SK-N-SH (cell line): ENCODE data around the gene THOP1. TPM values are rescaled to one million over a fixed set of nuclear protein-coding genes. Genes with fewer than 3 reads are reported as not detected.

Experiments used
- CTCF ChIA-PET: fragments of 300-600, 350-600 bp; formaldehyde crosslinking; extraction: SDS; loops from one replicate; lab custom pipeline; 2021; lab: Yijun Ruan, JAX
- POLR2A ChIA-PET: fragments of 350-600 bp; sonication (Branson Sonifier 250); formaldehyde crosslinking; extraction: SDS; loops from one replicate; lab custom pipeline; 2020; ENCODE audit warnings: antibody characterized with exemption, inconsistent platforms; lab: Yijun Ruan, JAX
- DNase-seq: peaks from one replicate; pipeline ENCODE4 v3.0.0; 2012
- H2AFZ ChIP-seq: fragments of 200-600 bp; sonication (generic); 2 replicates; pipeline ENCODE4 v1.8.1; 2016; ENCODE audit warnings: antibody characterized with exemption, mild to moderate bottlenecking, low read depth
- H3F3A ChIP-seq: fragments of 200-600 bp; sonication (generic); replicated peaks from 2 replicates; pipeline ENCODE3; 2016; ENCODE audit warnings: antibody characterized with exemption, mild to moderate bottlenecking; ENCODE audit not compliant: insufficient read depth
- H3K27ac ChIP-seq, 2 experiments: fragments of 200-500 bp in 1 of 2; fragments of 200-600 bp in 1 of 2; sonication (Bioruptor generic) in 1 of 2; sonication (generic), shearing (Covaris generic) in 1 of 2; 2 replicates each; pipeline versions ENCODE4 v1.5.1 to v1.6.1; 2014 to 2016; ENCODE audit warnings: low read depth in 2 of 2, inconsistent platforms in 1 of 2, low read length in 1 of 2, mild to moderate bottlenecking in 1 of 2, mixed read lengths in 1 of 2
- H3K27me3 ChIP-seq: fragments of 200-600 bp; sonication (generic), shearing (Covaris generic); 2 replicates; pipeline ENCODE4 v1.6.1; 2016; ENCODE audit warnings: mixed run types; ENCODE audit not compliant: insufficient read depth
- H3K36me3 ChIP-seq, 2 experiments: fragments of 200-500 bp in 1 of 2; fragments of 200-600 bp in 1 of 2; sonication (Bioruptor generic) in 1 of 2; sonication (generic) in 1 of 2; replicated peaks in 1 of 2; 2 replicates each; pipeline versions ENCODE3 to v1.5.1; 2014 to 2016; ENCODE audit warnings: low read length in 1 of 2, mild to moderate bottlenecking in 1 of 2; ENCODE audit not compliant: insufficient read depth in 2 of 2, control insufficient read depth in 1 of 2
- H3K4me1 ChIP-seq, 2 experiments: fragments of 200-500 bp in 1 of 2; fragments of 200-600 bp in 1 of 2; sonication (Bioruptor generic) in 1 of 2; sonication (generic), shearing (Covaris generic) in 1 of 2; 2 replicates each; pipeline versions ENCODE4 v1.5.1 to v1.6.1; 2014 to 2016; ENCODE audit warnings: low read depth in 1 of 2, low read length in 1 of 2, mixed run types in 1 of 2; ENCODE audit not compliant: insufficient read depth in 2 of 2, control insufficient read depth in 1 of 2
- H3K4me2 ChIP-seq: fragments of 200-600 bp; sonication (generic), shearing (Covaris generic); 2 replicates; pipeline ENCODE4 v1.6.1; 2017; ENCODE audit warnings: mixed run types
- H3K4me3 ChIP-seq, 2 experiments: fragments of 200-500 bp in 1 of 2; fragments of 200-600 bp in 1 of 2; sonication (Bioruptor generic) in 1 of 2; sonication (generic), shearing (Covaris generic) in 1 of 2; 2 replicates each; pipeline versions ENCODE4 v1.5.1 to v1.8.1; 2014 to 2016; ENCODE audit warnings: low read depth in 2 of 2, inconsistent platforms in 1 of 2, low read length in 1 of 2, mild to moderate bottlenecking in 1 of 2, mixed read lengths in 1 of 2, moderate library complexity in 1 of 2
- H3K79me2 ChIP-seq: fragments of 200-600 bp; sonication (generic); 2 replicates; pipeline ENCODE4 v1.8.1; 2017; ENCODE audit warnings: mild to moderate bottlenecking; ENCODE audit not compliant: insufficient read depth
- H3K9ac ChIP-seq: fragments of 200-600 bp; sonication (generic); 2 replicates; pipeline ENCODE4 v1.6.1; 2017; ENCODE audit warnings: mixed run types
- H3K9me2 ChIP-seq: fragments of 200-600 bp; sonication (generic); 2 replicates; pipeline ENCODE4 v1.6.1; 2017; ENCODE audit warnings: mixed run types
- H3K9me3 ChIP-seq: fragments of 200-600 bp; sonication (generic); 2 replicates; pipeline ENCODE4 v1.6.1; 2017; ENCODE audit warnings: mixed run types, mild to moderate bottlenecking, moderate library complexity
- H4K20me1 ChIP-seq: fragments of 200-600 bp; sonication (generic); 2 replicates; pipeline ENCODE4 v1.6.1; 2017; ENCODE audit warnings: mild to moderate bottlenecking, mixed run types; ENCODE audit not compliant: insufficient read depth
- CHD2 ChIP-seq: fragments of 150-350 bp; IDR thresholded peaks from 2 replicates; pipeline ENCODE4 v1.6.1; 2018; ENCODE audit warnings: low read length; ENCODE audit not compliant: partially characterized antibody
- EP300 ChIP-seq, 2 experiments: IDR thresholded peaks; 2 replicates each; pipeline versions ENCODE4 v1.4.0 to v1.6.1; 2012; ENCODE audit warnings: borderline replicate concordance in 1 of 2, low read depth in 1 of 2, low read length in 1 of 2
- FOSL2 ChIP-seq: IDR thresholded peaks from 2 replicates; pipeline ENCODE4 v1.4.0; 2012; ENCODE audit warnings: low read depth, mild to moderate bottlenecking, moderate library complexity, borderline replicate concordance
- GABPA ChIP-seq: IDR thresholded peaks from 2 replicates; pipeline ENCODE4 v1.4.0; 2012; ENCODE audit warnings: low read depth, mild to moderate bottlenecking
- GATA2 ChIP-seq: sonication (generic); formaldehyde crosslinking; IDR thresholded peaks from 2 replicates; pipeline ENCODE4 v1.5.0; 2020; ENCODE audit warnings: mild to moderate bottlenecking, missing genetic modification reagents
- JUND ChIP-seq: IDR thresholded peaks from 2 replicates; pipeline ENCODE4 v1.4.0; 2012
- NFIC ChIP-seq: IDR thresholded peaks from 2 replicates; pipeline ENCODE4 v1.4.0; 2012; ENCODE audit warnings: borderline replicate concordance
- NRF1 ChIP-seq: IDR thresholded peaks from 2 replicates; pipeline ENCODE4 v1.6.1; 2012; ENCODE audit warnings: low read depth, mild to moderate bottlenecking, low read length
- RCOR1 ChIP-seq: fragments of 150-350 bp; IDR thresholded peaks from 2 replicates; pipeline ENCODE4 v1.6.1; 2017; ENCODE audit warnings: antibody characterized with exemption, low read length
- RFX5 ChIP-seq: IDR thresholded peaks from 2 replicates; pipeline ENCODE4 v1.6.1; 2012; ENCODE audit warnings: mild to moderate bottlenecking, improper control_type of control experiment, low read length
- RXRA ChIP-seq: IDR thresholded peaks from 2 replicates; pipeline ENCODE4 v1.4.0; 2012; ENCODE audit warnings: low read depth, mild to moderate bottlenecking, borderline replicate concordance
- SIN3A ChIP-seq: IDR thresholded peaks from 2 replicates; pipeline ENCODE4 v1.6.1; 2012; ENCODE audit warnings: low read depth, mild to moderate bottlenecking, low read length, moderate library complexity, borderline replicate concordance
- SMC3 ChIP-seq: IDR thresholded peaks from 2 replicates; pipeline ENCODE4 v1.6.1; 2012; ENCODE audit warnings: low read depth, low read length, improper control_type of control experiment
- TAF1 ChIP-seq: IDR thresholded peaks from 2 replicates; pipeline ENCODE4 v1.6.1; 2012; ENCODE audit warnings: low read depth, mild to moderate bottlenecking, low read length, moderate library complexity, borderline replicate concordance
- TCF12 ChIP-seq: IDR thresholded peaks from 2 replicates; pipeline ENCODE4 v1.4.0; 2012
- YY1 ChIP-seq: IDR thresholded peaks from 2 replicates; pipeline ENCODE4 v1.4.0; 2012; ENCODE audit warnings: low read depth, mild to moderate bottlenecking
- WGBS: methylation state at CpG from one replicate; pipeline ENCODE4 v1.1.6; 2017; ENCODE audit warnings: low lambda C conversion rate; 5-methylcytosine and 5-hydroxymethylcytosine counted together
- polyA plus RNA-seq, 3 experiments: library from polyadenylated mRNA; depleted of rRNA; stranded (reverse); fragments of >200 nt; gene quantifications; 2 replicates each; pipeline ENCODE4 v1.2.3, GENCODE V29; 2012
- TF ChIP-seq, protein P1 (sequence below): fragments of 150-350 bp; IDR thresholded peaks from 2 replicates; pipeline ENCODE4 v1.6.1; 2017; ENCODE audit warnings: antibody characterized with exemption, low read length, low read depth, borderline replicate concordance
- TF ChIP-seq, protein P2 (sequence below): IDR thresholded peaks from 2 replicates; pipeline ENCODE4 v1.4.0; 2012; ENCODE audit warnings: low read depth, borderline replicate concordance
- TF ChIP-seq, protein P3 (sequence below): IDR thresholded peaks from 2 replicates; pipeline ENCODE4 v1.6.1; 2012; ENCODE audit warnings: mild to moderate bottlenecking, low read depth, low read length, moderate library complexity
- TF ChIP-seq, protein P4 (sequence below): fragments of 200-600 bp; sonication (generic); IDR thresholded peaks from 2 replicates; pipeline ENCODE4 v1.6.1; 2017; ENCODE audit warnings: antibody characterized with exemption, mild to moderate bottlenecking, moderate library complexity

THOP1 gene
- polyA plus RNA-seq, 1 of the 3 experiments (the other 2 are of a cell fraction) = 138 TPM

DNA sequence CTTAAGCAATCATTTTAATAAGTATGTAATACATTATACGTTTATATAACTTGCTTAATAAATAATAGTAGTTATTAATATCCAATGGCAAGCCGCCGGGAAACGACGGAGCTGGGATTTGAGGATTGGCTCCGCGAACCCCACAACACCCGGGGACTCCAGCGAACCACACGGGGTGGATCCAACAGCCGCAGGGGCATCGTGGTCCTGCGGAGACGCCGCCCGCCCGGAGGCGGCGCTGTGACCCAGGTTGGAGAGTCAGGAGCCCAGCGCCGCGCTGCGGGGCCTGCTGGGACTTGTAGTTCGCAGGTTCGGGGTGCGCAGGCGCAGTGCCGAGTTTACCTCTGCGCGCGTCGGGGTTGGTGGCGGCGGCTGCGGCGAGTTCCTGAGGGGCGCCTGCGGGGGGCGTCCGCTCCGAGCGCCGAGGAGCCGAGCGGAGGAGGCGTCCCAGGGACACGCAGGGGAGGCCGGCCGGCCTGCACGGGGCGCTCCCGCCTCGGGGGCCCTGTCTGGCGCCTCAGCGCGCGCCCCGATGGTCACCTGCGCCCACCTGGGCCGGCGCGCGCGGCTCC lies 34.3 kb downstream of the THOP1 start, which contains the start of gene ZNF554 (continued):
- TF ChIP-seq, protein P1, sequence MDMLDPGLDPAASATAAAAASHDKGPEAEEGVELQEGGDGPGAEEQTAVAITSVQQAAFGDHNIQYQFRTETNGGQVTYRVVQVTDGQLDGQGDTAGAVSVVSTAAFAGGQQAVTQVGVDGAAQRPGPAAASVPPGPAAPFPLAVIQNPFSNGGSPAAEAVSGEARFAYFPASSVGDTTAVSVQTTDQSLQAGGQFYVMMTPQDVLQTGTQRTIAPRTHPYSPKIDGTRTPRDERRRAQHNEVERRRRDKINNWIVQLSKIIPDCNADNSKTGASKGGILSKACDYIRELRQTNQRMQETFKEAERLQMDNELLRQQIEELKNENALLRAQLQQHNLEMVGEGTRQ = no peak
- TF ChIP-seq NFIC (no peak), CHD2 (peak; percentile 93), NRF1 (peak; percentile 88), GABPA (peak; percentile 40; the same call in 1 of the 2 replicates), YY1 (peak; percentile 71; the same call in 1 of the 2 replicates)
- TF ChIP-seq, all 33 proteins: peak for 14

DNA sequence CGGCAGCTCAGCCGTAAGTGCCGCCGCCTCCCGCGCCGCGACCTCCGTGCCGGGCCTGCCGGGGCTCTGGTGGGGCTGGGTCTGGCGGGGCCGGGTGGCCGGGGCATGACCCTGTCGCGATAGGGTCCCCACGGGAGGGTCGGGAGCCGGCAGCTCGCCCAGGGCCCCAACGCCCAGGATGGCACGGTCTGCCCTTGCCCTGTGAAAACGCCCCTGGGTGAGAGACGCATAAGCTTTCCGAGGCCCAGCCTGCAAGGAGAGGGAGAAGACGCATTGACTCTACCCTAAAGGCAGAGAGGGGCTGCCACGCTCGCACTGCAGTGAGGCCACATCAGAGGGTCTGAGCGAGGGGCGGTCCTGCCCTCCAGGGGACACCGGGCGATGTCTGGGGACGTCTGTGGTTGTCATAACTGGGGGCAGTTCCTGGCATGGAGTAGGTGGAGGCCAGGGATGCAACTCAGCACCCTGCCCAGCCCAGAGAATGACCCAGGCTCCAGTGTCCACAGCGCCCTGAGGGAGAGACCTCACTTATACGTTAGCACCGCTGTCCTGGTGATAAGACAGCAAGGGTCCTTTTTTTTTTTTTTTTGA lies 34.9 kb downstream of the THOP1 start:
- Histone ChIP-seq H3K4me1 (peaks cover 0 to 3% of the 10 kb centered on the region in 2 experiments; a peak in 1 of 4 replicates), H3K36me3 (no peaks in the 10 kb centered on the region), H3K27me3 (no peaks in the 10 kb centered on the region), H2AFZ (0 out of 2 replicates have a peak overlapping the region, but pooled peaks have one; percentile 91), H3K4me2 (peak overlapping the region; percentile 94), H3K9me2 (no peaks in the 10 kb centered on the region), H3K4me3 (peak overlapping the region; percentile 72 to 79), H3K27ac (peak overlapping the region in 1 of 2 experiments; percentile 17; a peak in 1 of 4 replicates), H4K20me1 (no peaks in the 10 kb centered on the region), H3K79me2 (no peaks in the 10 kb centered on the region), H3K9me3 (no peaks in the 10 kb centered on the region), H3F3A (no peaks in the 10 kb centered on the region), H3K9ac (peak overlapping the region; percentile 66)
- ChIA-PET CTCF (interaction anchor here (0.8 to 2.6 kb wide), 15 partner anchors 10 to 325 kb away, joined by 3 to 13 read pairs (median 4); partner anchors contain the start of genes SLC39A3, THOP1, ZNF555 and ZNF57), POLR2A (interaction anchor here (0.9 kb wide), 1 partner anchor 131 kb away, joined by 3 read pairs; no protein-coding TSS in a partner anchor)
- 2% methylated on average over 17 of the region's 36 CpGs for WGBS
- DNase-seq = peak; percentile 70
- TF ChIP-seq FOSL2 (no peak), JUND (no peak), EP300 (IDR thresholded peaks at IDR 0.05; ENCODE audit: borderline replicate concordance in 1 of 2, low read depth in 1 of 2, low read length in 1 of 2) (no peak), TCF12 (no peak), RCOR1 (no peak), TAF1 (no peak), GATA2 (CRISPR knock-in tag) (no peak), RFX5 (no peak), SIN3A (no peak), SMC3 (no peak), RXRA (no peak)
- TF ChIP-seq, protein P2, sequence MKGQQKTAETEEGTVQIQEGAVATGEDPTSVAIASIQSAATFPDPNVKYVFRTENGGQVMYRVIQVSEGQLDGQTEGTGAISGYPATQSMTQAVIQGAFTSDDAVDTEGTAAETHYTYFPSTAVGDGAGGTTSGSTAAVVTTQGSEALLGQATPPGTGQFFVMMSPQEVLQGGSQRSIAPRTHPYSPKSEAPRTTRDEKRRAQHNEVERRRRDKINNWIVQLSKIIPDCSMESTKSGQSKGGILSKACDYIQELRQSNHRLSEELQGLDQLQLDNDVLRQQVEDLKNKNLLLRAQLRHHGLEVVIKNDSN = no peak
- TF ChIP-seq, protein P3, sequence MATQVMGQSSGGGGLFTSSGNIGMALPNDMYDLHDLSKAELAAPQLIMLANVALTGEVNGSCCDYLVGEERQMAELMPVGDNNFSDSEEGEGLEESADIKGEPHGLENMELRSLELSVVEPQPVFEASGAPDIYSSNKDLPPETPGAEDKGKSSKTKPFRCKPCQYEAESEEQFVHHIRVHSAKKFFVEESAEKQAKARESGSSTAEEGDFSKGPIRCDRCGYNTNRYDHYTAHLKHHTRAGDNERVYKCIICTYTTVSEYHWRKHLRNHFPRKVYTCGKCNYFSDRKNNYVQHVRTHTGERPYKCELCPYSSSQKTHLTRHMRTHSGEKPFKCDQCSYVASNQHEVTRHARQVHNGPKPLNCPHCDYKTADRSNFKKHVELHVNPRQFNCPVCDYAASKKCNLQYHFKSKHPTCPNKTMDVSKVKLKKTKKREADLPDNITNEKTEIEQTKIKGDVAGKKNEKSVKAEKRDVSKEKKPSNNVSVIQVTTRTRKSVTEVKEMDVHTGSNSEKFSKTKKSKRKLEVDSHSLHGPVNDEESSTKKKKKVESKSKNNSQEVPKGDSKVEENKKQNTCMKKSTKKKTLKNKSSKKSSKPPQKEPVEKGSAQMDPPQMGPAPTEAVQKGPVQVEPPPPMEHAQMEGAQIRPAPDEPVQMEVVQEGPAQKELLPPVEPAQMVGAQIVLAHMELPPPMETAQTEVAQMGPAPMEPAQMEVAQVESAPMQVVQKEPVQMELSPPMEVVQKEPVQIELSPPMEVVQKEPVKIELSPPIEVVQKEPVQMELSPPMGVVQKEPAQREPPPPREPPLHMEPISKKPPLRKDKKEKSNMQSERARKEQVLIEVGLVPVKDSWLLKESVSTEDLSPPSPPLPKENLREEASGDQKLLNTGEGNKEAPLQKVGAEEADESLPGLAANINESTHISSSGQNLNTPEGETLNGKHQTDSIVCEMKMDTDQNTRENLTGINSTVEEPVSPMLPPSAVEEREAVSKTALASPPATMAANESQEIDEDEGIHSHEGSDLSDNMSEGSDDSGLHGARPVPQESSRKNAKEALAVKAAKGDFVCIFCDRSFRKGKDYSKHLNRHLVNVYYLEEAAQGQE = no peak
- TF ChIP-seq, protein P4, sequence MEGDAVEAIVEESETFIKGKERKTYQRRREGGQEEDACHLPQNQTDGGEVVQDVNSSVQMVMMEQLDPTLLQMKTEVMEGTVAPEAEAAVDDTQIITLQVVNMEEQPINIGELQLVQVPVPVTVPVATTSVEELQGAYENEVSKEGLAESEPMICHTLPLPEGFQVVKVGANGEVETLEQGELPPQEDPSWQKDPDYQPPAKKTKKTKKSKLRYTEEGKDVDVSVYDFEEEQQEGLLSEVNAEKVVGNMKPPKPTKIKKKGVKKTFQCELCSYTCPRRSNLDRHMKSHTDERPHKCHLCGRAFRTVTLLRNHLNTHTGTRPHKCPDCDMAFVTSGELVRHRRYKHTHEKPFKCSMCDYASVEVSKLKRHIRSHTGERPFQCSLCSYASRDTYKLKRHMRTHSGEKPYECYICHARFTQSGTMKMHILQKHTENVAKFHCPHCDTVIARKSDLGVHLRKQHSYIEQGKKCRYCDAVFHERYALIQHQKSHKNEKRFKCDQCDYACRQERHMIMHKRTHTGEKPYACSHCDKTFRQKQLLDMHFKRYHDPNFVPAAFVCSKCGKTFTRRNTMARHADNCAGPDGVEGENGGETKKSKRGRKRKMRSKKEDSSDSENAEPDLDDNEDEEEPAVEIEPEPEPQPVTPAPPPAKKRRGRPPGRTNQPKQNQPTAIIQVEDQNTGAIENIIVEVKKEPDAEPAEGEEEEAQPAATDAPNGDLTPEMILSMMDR = no peak
- TF ChIP-seq, protein P1 = no peak
